ENCODE measurements around the gene COX4I2. TPM values are rescaled to one million over a fixed set of nuclear protein-coding genes. Genes with fewer than 3 reads are reported as not detected.

Gene COX4I2
- polyA plus RNA-seq, 1 donor from 2014 or later, result not detected

- Histone ChIP-seq H3K79me2 (replicated peaks; ENCODE audit: insufficient read depth, low read length) (peaks cover 10% of the 10 kb centered on the region), H3K4me3 (ENCODE audit: low read length) (no peak overlapping the region), H3K9me2 (ENCODE audit: insufficient read depth, low read length) (no peaks in the 10 kb centered on the region), H2AFZ (ENCODE audit: low read depth, low read length) (no peak overlapping the region), H3K9me3 (ENCODE audit: low read length) (no peaks in the 10 kb centered on the region), H3K9ac (ENCODE audit: low read length) (no peak overlapping the region), H3K27ac (ENCODE audit: low read length) (no peak overlapping the region), H4K20me1 (ENCODE audit: insufficient read depth) (peaks cover 4% of the 10 kb centered on the region), H3K4me2 (ENCODE audit: low read length) (no peak overlapping the region), H3K27me3 (ENCODE audit: insufficient read depth, low read depth, low read length) (no peaks in the 10 kb centered on the region), H3K36me3 (ENCODE audit: insufficient read depth, low read length) (peaks cover 16% of the 10 kb centered on the region), H3F3A (ENCODE audit: insufficient read depth, low read length, poor library complexity, severe bottlenecking) (no peaks in the 10 kb centered on the region)
- TF ChIP-seq POLR2AphosphoS5 (IDR thresholded peaks at IDR 0.05) (no peak), TAF1 (IDR thresholded peaks at IDR 0.05; ENCODE audit: low read depth) (no peak), EZH2 (IDR thresholded peaks at IDR 0.05; ENCODE audit: borderline replicate concordance, insufficient read depth, low read length, poor library complexity, severe bottlenecking) (no peak), SMC3 (conservative IDR thresholded peaks at IDR 0.05; ENCODE audit: poor library complexity) (no peak), CTCF (IDR thresholded peaks at IDR 0.05; ENCODE audit: poor library complexity, severe bottlenecking) (no peak), EP300 (conservative IDR thresholded peaks at IDR 0.05; ENCODE audit: poor library complexity, severe bottlenecking) (no peak), REST (IDR thresholded peaks at IDR 0.05; ENCODE audit: borderline replicate concordance) (no peak), RAD21 (conservative IDR thresholded peaks at IDR 0.05) (no peak), MXI1 (conservative IDR thresholded peaks at IDR 0.05; ENCODE audit: poor library complexity, severe bottlenecking) (no peak)
Observed at GRCh38 chr20:31685853-31686643, 48.3 kb downstream of the COX4I2 start.

- Histone ChIP-seq H3K79me2 (replicated peaks; ENCODE audit: insufficient read depth, low read length) (peaks cover 14% of the 10 kb centered on the region), H3K27ac (ENCODE audit: low read length) (no peak overlapping the region), H3K27me3 (ENCODE audit: insufficient read depth, low read depth, low read length) (no peaks in the 10 kb centered on the region), H3F3A (ENCODE audit: insufficient read depth, low read length, poor library complexity, severe bottlenecking) (no peaks in the 10 kb centered on the region), H3K36me3 (ENCODE audit: insufficient read depth, low read length) (peaks cover 23% of the 10 kb centered on the region), H3K4me3 (ENCODE audit: low read length) (no peak overlapping the region), H4K20me1 (ENCODE audit: insufficient read depth) (no peaks in the 10 kb centered on the region), H3K9me2 (ENCODE audit: insufficient read depth, low read length) (no peaks in the 10 kb centered on the region), H3K4me2 (ENCODE audit: low read length) (no peak overlapping the region), H3K9me3 (ENCODE audit: low read length) (no peaks in the 10 kb centered on the region), H2AFZ (ENCODE audit: low read depth, low read length) (no peak overlapping the region), H3K9ac (ENCODE audit: low read length) (no peak overlapping the region)
- no peak for TF ChIP-seq RAD21 (conservative IDR thresholded peaks at IDR 0.05)
- TF ChIP-seq CTCF (IDR thresholded peaks at IDR 0.05; ENCODE audit: poor library complexity, severe bottlenecking), result no peak
- no peak for TF ChIP-seq TAF1 (IDR thresholded peaks at IDR 0.05; ENCODE audit: low read depth)
- TF ChIP-seq SMC3 (conservative IDR thresholded peaks at IDR 0.05; ENCODE audit: poor library complexity), result no peak
- no peak for TF ChIP-seq EZH2 (IDR thresholded peaks at IDR 0.05; ENCODE audit: borderline replicate concordance, insufficient read depth, low read length, poor library complexity, severe bottlenecking)
- no peak for TF ChIP-seq MXI1 (conservative IDR thresholded peaks at IDR 0.05; ENCODE audit: poor library complexity, severe bottlenecking)
- no peak for TF ChIP-seq POLR2AphosphoS5 (IDR thresholded peaks at IDR 0.05)
Observed at GRCh38 chr20:31687777-31688176, 50.1 kb downstream of the COX4I2 start.

Data from neural cell (in vitro differentiated cells).